Uterus (tissue), 2 donors: ENCODE measurements around the gene PLCL2.

ENCODE experiments used
- POLR2A ChIP-seq, 2 donors: fragments of 450-650 bp; IDR thresholded peaks; one replicate each; pipeline ENCODE4 v1.6.1; 2016; ENCODE audit warnings: antibody characterized with exemption in 2 of 2, mild to moderate bottlenecking in 1 of 2, moderate library complexity in 1 of 2
- TF ChIP-seq, protein P1 (sequence below), 4 experiments: fragments of 200-600 bp in 2 of 4; fragments of 450-650 bp in 2 of 4; sonication (generic) in 2 of 4; IDR thresholded peaks; one replicate each; pipeline ENCODE4 v1.5.1; 2016 to 2019; ENCODE audit warnings: antibody characterized with exemption in 4 of 4, mild to moderate bottlenecking in 2 of 4, moderate library complexity in 1 of 4

DNA sequence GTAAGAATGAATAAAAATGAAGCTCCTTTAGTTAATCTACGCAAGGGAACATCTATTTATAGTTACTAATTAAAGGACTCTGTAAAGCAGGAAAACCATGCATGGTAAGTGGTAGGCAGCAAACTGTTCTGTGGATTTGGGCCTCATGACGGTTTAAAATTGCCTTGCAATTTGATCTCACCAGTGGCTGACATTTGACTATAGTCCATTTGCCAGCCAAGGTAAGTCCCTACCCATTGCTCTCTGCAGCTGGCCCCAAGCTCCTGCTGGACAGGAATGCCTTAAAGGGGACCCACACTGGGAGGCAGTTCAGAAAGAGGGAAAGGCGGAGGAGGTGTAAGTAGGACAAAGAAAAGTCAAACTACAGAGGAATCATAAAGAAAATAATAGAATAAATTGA lies 203.3 kb downstream of the PLCL2 start:
- TF ChIP-seq, protein P1, sequence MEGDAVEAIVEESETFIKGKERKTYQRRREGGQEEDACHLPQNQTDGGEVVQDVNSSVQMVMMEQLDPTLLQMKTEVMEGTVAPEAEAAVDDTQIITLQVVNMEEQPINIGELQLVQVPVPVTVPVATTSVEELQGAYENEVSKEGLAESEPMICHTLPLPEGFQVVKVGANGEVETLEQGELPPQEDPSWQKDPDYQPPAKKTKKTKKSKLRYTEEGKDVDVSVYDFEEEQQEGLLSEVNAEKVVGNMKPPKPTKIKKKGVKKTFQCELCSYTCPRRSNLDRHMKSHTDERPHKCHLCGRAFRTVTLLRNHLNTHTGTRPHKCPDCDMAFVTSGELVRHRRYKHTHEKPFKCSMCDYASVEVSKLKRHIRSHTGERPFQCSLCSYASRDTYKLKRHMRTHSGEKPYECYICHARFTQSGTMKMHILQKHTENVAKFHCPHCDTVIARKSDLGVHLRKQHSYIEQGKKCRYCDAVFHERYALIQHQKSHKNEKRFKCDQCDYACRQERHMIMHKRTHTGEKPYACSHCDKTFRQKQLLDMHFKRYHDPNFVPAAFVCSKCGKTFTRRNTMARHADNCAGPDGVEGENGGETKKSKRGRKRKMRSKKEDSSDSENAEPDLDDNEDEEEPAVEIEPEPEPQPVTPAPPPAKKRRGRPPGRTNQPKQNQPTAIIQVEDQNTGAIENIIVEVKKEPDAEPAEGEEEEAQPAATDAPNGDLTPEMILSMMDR (IDR thresholded peaks at IDR 0.05) = no peak
- no peak for TF ChIP-seq POLR2A (IDR thresholded peaks at IDR 0.05)
